H1 (cell line): Measurements from ENCODE around the gene TMC3. TPM values are rescaled to one million over a fixed set of nuclear protein-coding genes. Genes with fewer than 3 reads are reported as not detected.

ENCODE experiments used
- CTCF ChIA-PET: fragments of 300-600 bp; sonication (Branson Sonifier 250); formaldehyde crosslinking; loops from one replicate; lab custom pipeline; 2021; ENCODE audit not compliant: partially characterized antibody; lab: Charles Lee
- POLR2A ChIA-PET: fragments of 300-600 bp; sonication (Branson Sonifier 250); formaldehyde crosslinking; loops from one replicate; lab custom pipeline; 2021; ENCODE audit warnings: inconsistent platforms; ENCODE audit not compliant: partially characterized antibody; lab: Charles Lee
- DNase-seq, 2 experiments: peaks; one replicate each; pipeline versions ENCODE4 v3.0.0 to v3.0.0-alpha.2; 2010 to 2022; ENCODE audit warnings: low spot score in 2 of 2, low read depth in 1 of 2, mixed read lengths in 1 of 2
- FAIRE-seq: peaks from 2 replicates; lab custom pipeline; 2011; peaks lifted over from hg19 to GRCh38; lab: Jason Lieb, UNC
- H2AFZ ChIP-seq: 2 replicates; pipeline ENCODE4 v1.8.1; 2012; ENCODE audit warnings: low read length, inconsistent platforms
- H2AK5ac ChIP-seq: 2 replicates; pipeline ENCODE4 v1.6.1; 2013; ENCODE audit warnings: low read depth, low read length
- H2BK120ac ChIP-seq: replicated peaks from 2 replicates; pipeline ENCODE3; 2013; ENCODE audit warnings: low read depth, low read length, inconsistent platforms
- H2BK12ac ChIP-seq: 2 replicates; pipeline ENCODE4 v1.6.1; 2013; ENCODE audit warnings: low read depth, low read length
- H2BK15ac ChIP-seq: 2 replicates; pipeline ENCODE4 v1.6.1; 2013; ENCODE audit warnings: low read length
- H2BK20ac ChIP-seq: 2 replicates; pipeline ENCODE4 v1.6.1; 2013; ENCODE audit warnings: low read length
- H2BK5ac ChIP-seq: 2 replicates; pipeline ENCODE4 v1.6.1; 2013; ENCODE audit warnings: low read depth, low read length
- H3K14ac ChIP-seq: 2 replicates; pipeline ENCODE4 v1.6.1; 2013; ENCODE audit warnings: inconsistent platforms; ENCODE audit not compliant: insufficient read length
- H3K18ac ChIP-seq: 2 replicates; pipeline ENCODE4 v1.6.1; 2013; ENCODE audit warnings: low read length; ENCODE audit errors: extremely low read depth
- H3K23ac ChIP-seq: 2 replicates; pipeline ENCODE4 v1.6.1; 2013; ENCODE audit warnings: inconsistent platforms; ENCODE audit not compliant: insufficient read length
- H3K23me2 ChIP-seq: 2 replicates; pipeline ENCODE4 v1.6.1; 2013; ENCODE audit warnings: low read depth, low read length
- H3K27ac ChIP-seq: 2 replicates; pipeline ENCODE4 v1.6.1; 2011; ENCODE audit warnings: low read depth, low read length, inconsistent platforms
- H3K27me3 ChIP-seq, 4 experiments: replicated peaks in 1 of 4; 1 replicate in 1 of 4; 2 replicates in 3 of 4; pipeline versions ENCODE4 v1.6.1 to v1.8.1; 2011 to 2013; ENCODE audit warnings: low read length in 3 of 4, mild to moderate bottlenecking in 3 of 4, inconsistent platforms in 2 of 4, mixed read lengths in 2 of 4, moderate library complexity in 1 of 4; ENCODE audit not compliant: control insufficient read depth in 3 of 4, insufficient read depth in 3 of 4; ENCODE audit errors: extremely low read depth in 1 of 4
- H3K36me3 ChIP-seq, 4 experiments: 2 replicates each; pipeline versions ENCODE4 v1.6.1 to v1.8.1; 2011 to 2013; ENCODE audit warnings: mild to moderate bottlenecking in 4 of 4, low read length in 3 of 4, moderate library complexity in 2 of 4, control low read depth in 1 of 4, inconsistent platforms in 1 of 4; ENCODE audit not compliant: insufficient read depth in 4 of 4, control insufficient read depth in 2 of 4
- H3K4ac ChIP-seq: replicated peaks from 2 replicates; pipeline ENCODE3; 2013; ENCODE audit warnings: low read length, low read depth, mixed read lengths, inconsistent platforms; ENCODE audit not compliant: insufficient read length
- H3K4me1 ChIP-seq, 4 experiments: replicated peaks in 1 of 4; 1 replicate in 1 of 4; 2 replicates in 3 of 4; pipeline versions ENCODE4 v1.6.1 to v1.8.1; 2011 to 2013; ENCODE audit warnings: low read length in 3 of 4, inconsistent platforms in 2 of 4, mixed read lengths in 1 of 4; ENCODE audit not compliant: insufficient read depth in 4 of 4, control insufficient read depth in 3 of 4
- H3K4me2 ChIP-seq, 2 experiments: 2 replicates each; pipeline versions ENCODE4 v1.6.1 to v1.8.1; 2011 to 2013; ENCODE audit warnings: low read depth in 2 of 2, low read length in 2 of 2, control low read depth in 1 of 2, inconsistent platforms in 1 of 2, mild to moderate bottlenecking in 1 of 2; ENCODE audit not compliant: insufficient read depth in 1 of 2
- H3K4me3 ChIP-seq, 4 experiments: fragments of 200-600, 300-600 bp in 1 of 4; sonication (generic), shearing (Covaris generic), sonication (Bioruptor Twin) in 1 of 4; 2 replicates each; pipeline versions ENCODE4 v1.5.1 to v1.8.1; 2011 to 2016; ENCODE audit warnings: low read length in 4 of 4, low read depth in 3 of 4, control low read depth in 2 of 4, inconsistent platforms in 2 of 4, mild to moderate bottlenecking in 2 of 4, mixed read lengths in 1 of 4, moderate library complexity in 1 of 4; ENCODE audit not compliant: insufficient read depth in 2 of 4; ENCODE audit errors: extremely low read depth in 1 of 4
- H3K56ac ChIP-seq: replicated peaks from 2 replicates; pipeline ENCODE3; 2013; ENCODE audit warnings: low read depth, mild to moderate bottlenecking, mixed read lengths, low read length, inconsistent platforms; ENCODE audit not compliant: insufficient read length
- H3K79me1 ChIP-seq: 2 replicates; pipeline ENCODE4 v1.6.1; 2013; ENCODE audit warnings: low read depth, low read length, control low read depth
- H3K79me2 ChIP-seq, 2 experiments: 2 replicates each; pipeline versions ENCODE4 v1.6.1 to v1.8.1; 2012 to 2013; ENCODE audit warnings: low read length in 2 of 2, mild to moderate bottlenecking in 2 of 2, inconsistent platforms in 1 of 2; ENCODE audit not compliant: insufficient read depth in 2 of 2, control insufficient read depth in 1 of 2
- H3K9ac ChIP-seq, 4 experiments: replicated peaks in 1 of 4; 1 replicate in 1 of 4; 2 replicates in 3 of 4; pipeline versions ENCODE4 v1.6.1 to v1.8.1; 2011 to 2013; ENCODE audit warnings: low read depth in 3 of 4, low read length in 3 of 4, control low read depth in 2 of 4, mild to moderate bottlenecking in 2 of 4, moderate library complexity in 2 of 4, inconsistent platforms in 1 of 4; ENCODE audit errors: extremely low read depth in 1 of 4
- H3K9me3 ChIP-seq, 2 experiments: 2 replicates each; pipeline versions ENCODE4 v1.6.1 to v1.8.1; 2012 to 2013; ENCODE audit warnings: mild to moderate bottlenecking in 2 of 2, moderate library complexity in 2 of 2, control low read depth in 1 of 2, inconsistent platforms in 1 of 2, low read depth in 1 of 2, low read length in 1 of 2, mixed read lengths in 1 of 2; ENCODE audit not compliant: insufficient read depth in 2 of 2
- H4K20me1 ChIP-seq, 2 experiments: replicated peaks in 1 of 2; 2 replicates each; pipeline versions ENCODE3 to v1.8.1; 2011 to 2013; ENCODE audit warnings: inconsistent platforms in 2 of 2, low read length in 2 of 2, mild to moderate bottlenecking in 1 of 2; ENCODE audit not compliant: insufficient read depth in 2 of 2, control insufficient read depth in 1 of 2
- H4K5ac ChIP-seq: 2 replicates; pipeline ENCODE4 v1.6.1; 2013; ENCODE audit warnings: low read length, low read depth, mixed read lengths, inconsistent platforms; ENCODE audit not compliant: insufficient read length
- H4K8ac ChIP-seq: 2 replicates; pipeline ENCODE4 v1.8.0; 2013; ENCODE audit warnings: mild to moderate bottlenecking, moderate library complexity, low read length, inconsistent platforms; ENCODE audit not compliant: insufficient read depth; ENCODE audit errors: extremely low read depth
- H4K91ac ChIP-seq: replicated peaks from 2 replicates; pipeline ENCODE3; 2013; ENCODE audit warnings: low read length, mixed read lengths, inconsistent platforms; ENCODE audit not compliant: insufficient read length
- HDAC6 ChIP-seq: IDR thresholded peaks from one replicate; pipeline ENCODE4 v1.7.1; 2012; ENCODE audit warnings: low read depth, mild to moderate bottlenecking, inconsistent platforms, low read length, moderate library complexity
- WGBS, 2 experiments: shearing (Covaris generic) in 1 of 2; methylation state at CpG; one replicate each; pipeline versions ENCODE4 v1.1.6 to v1.1.7; 2013 to 2015; ENCODE audit warnings: low lambda C conversion rate in 2 of 2, mixed read lengths in 2 of 2, inconsistent platforms in 1 of 2, low coverage in 1 of 2, missing lambda C conversion rate in 1 of 2; ENCODE audit not compliant: insufficient replicate concordance in 2 of 2, insufficient coverage in 1 of 2, insufficient read length in 1 of 2; ENCODE audit errors: extremely low coverage in 1 of 2, missing lambda C conversion rate in 1 of 2; 5-methylcytosine and 5-hydroxymethylcytosine counted together
- polyA plus RNA-seq, 7 experiments: library from polyadenylated mRNA; depleted of rRNA in 3 of 7; stranded (reverse) in 5 of 7; unstranded in 2 of 7; fragments of >200 nt in 5 of 7; fragments of 200-250 nt in 2 of 7; gene quantifications; 1 replicate in 5 of 7; 2 replicates in 1 of 7; 4 replicates in 1 of 7; pipeline versions ENCODE4 v1.2.1 to v1.2.3, GENCODE V29; 2011 to 2013; ENCODE audit warnings: missing spikeins in 2 of 7, mixed read lengths in 2 of 7
- total RNA-seq: library from RNA; stranded (reverse); fragmentation: NEBNext Ultra II Directional; extraction: Animal tissue kit (Norgen Biotek cat#: 25700); gene quantifications from 2 replicates; pipeline ENCODE4 v1.2.1, GENCODE V29; 2021

Gene TMC3
- total and polyA plus RNA-seq, 2 of the 8 experiments (the other 6 are each of a cell fraction or from before 2014, with no cell fraction given), result not detected

DNA sequence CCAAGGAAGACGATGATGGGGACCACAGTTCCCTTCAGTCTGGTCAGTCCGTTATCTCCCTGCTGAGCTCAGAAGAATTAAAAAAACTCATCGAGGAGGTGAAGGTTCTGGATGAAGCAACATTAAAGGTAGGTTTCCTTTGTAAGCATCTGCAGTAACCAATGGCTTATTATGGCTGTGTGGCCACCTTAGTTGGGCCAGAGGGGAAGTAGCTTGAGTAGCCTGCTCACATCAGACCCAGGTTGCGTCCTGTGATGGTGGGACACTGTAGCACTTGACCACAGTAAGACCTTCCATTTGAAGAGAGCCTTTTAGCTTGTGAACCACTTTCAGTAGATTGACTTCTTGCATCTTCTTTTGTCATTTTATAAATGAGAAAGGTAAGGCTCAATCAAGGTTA is 72.6 kb downstream of the TMC3 start:
- Histone ChIP-seq H2BK15ac (no peak overlapping the region), H2BK120ac (no peak overlapping the region), H3K18ac (no peak overlapping the region), H3K36me3 (no peaks in the 10 kb centered on the region; a peak in 1 of 8 replicates), H4K20me1 (no peaks in the 10 kb centered on the region), H3K79me1 (no peaks in the 10 kb centered on the region), H3K4me2 (no peak overlapping the region), H3K4me3 (no peak overlapping the region), H3K79me2 (no peaks in the 10 kb centered on the region), H3K23ac (no peak overlapping the region), H4K5ac (no peak overlapping the region), H3K9ac (no peak overlapping the region), H3K27me3 (no peaks in the 10 kb centered on the region), H3K4ac (no peak overlapping the region), H3K23me2 (no peaks in the 10 kb centered on the region), H3K9me3 (no peaks in the 10 kb centered on the region), H3K56ac (no peak overlapping the region), H4K91ac (no peak overlapping the region), H2AFZ (no peak overlapping the region), H3K27ac (no peak overlapping the region), H2BK20ac (no peak overlapping the region), H3K4me1 (peaks cover 6 to 18% (median 13%) of the 10 kb centered on the region in 4 experiments), H2BK5ac (no peak overlapping the region), H3K14ac (no peak overlapping the region), H4K8ac (no peak overlapping the region), H2AK5ac (no peak overlapping the region), H2BK12ac (no peak overlapping the region)
- CTCF ChIA-PET, result interaction anchor here (0.6 to 2.3 kb wide), 6 partner anchors 8 to 304 kb away, joined by 3 to 10 read pairs (median 6); no protein-coding TSS in a partner anchor
- no peak for FAIRE-seq
- no peak for DNase-seq
- no peak for TF ChIP-seq HDAC6
- WGBS, 2 experiments, result 92% methylated on average over 4 of the region's 4 CpGs; no CpG with 5 or more reads in 1 of the 2 experiments
- POLR2A ChIA-PET, result interaction anchor here (1.1 to 1.3 kb wide), 2 partner anchors 10 to 23 kb away, joined by 3 read pairs; partner anchors contain the start of gene STARD5
